Stimulated activated CD8-positive, alpha-beta memory T cell treated with anti-CD3 and anti-CD28 coated beads, Interleukin-15, amount 100 ng/mL, for 24 hours (primary cell): ENCODE measurements around the gene SLC39A11.
"Not testable (repeated sequence)": the region's sequence is repeated elsewhere in the genome, so short reads cannot be mapped to it uniquely, and the experiment has no call there.

ENCODE experiments used
- DNase-seq: peaks from one replicate; pipeline ENCODE4 v3.0.0-alpha.2; 2020; ENCODE audit warnings: low read depth

Gene SLC39A11

DNA sequence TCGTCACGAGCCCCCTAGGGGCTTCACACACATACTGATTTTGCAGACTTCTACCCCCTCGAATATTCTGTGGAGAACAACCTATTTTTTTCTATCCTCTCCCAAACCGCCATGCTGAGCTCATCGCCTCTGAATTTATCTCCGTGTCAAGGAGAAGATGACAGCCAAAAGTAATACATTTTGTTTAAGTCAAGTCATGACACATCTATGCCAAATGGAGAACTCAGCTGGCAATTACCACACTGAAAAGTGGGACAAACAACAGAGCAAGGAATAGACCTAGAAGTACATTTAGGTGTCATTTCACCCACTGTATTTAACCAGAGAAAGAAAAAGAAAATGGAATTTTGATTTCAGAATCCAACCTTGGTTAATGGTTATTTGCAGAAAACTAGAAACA lies 260.2 kb downstream of the SLC39A11 start:
- no peak for DNase-seq

DNA sequence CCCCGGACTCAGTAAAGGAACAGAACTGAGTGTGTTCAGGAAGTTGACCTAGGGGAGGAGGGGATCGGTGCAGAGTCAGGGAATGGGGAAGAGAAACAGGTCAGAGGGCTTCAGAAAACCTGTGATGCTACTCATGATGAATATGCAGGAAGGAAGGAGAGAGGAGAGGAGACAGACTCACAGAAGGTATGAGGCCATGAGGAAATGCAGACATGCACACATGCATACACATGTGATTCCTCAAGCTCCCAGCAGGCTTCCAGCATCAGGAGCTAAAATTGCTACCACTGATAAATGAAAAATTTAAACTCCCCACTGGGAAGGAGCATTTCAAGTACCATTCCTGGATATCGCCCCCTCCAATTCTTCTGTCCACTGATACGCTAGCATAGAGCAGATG lies 262.6 kb downstream of the SLC39A11 start:
- DNase-seq: no peak

DNA sequence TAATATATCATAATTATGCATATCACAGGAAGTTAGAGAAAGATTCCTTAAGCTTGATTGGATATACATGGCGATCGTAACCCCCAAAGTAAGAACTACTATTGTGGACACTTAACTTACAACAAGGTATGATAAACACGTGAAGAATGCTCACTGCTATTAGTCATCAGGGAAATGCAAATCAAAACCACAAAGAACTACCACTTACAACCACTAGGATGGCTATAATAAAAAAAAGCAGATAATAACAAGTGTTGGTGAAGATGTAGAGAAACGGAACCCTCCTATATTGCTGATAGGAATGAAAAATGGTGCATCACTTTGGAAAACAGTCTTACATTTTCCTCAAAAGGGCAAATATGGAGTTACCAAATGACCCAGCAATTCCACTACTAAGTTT lies 265.9 kb downstream of the SLC39A11 start:
- DNase-seq: no peak

DNA sequence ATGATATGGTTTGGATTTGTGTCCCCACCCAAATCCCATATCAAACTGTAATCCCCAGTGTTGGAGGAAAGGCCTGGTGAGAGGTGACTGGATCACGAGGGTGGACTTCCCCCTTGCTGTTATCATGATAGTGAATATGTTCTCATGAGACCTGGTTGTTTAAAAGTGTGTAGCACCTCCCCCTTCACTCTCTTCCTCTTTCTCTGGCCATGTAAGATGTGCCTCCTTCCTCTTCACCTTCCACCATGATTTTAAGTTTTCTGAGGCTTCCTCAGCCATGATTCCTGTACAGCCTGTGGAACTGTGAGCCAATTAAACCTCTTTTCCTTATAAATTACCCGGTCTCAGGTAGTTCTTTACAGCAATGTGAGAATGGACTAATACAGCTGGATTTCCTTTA lies 266.4 kb downstream of the SLC39A11 start:
- DNase-seq: not testable (repeated sequence)

DNA sequence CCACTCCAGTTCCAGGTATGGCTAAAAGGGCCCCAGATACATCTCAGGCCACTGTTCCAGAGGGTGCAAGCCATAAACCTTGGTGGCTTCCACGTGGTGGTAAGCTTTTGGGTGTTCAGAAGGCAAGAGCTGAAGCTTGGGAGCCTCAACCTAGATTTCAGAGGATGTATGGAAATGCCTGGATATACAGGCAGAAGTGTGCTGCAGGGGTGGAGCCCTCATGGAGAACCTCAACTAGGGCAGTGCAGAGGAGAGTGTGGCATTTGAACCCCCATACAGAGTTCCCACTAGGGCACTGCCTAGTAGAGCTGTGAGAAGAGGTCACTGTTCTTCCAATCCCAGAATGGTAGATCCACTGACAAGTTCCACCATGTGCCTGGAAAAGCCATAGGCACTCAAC lies 267.3 kb downstream of the SLC39A11 start:
- DNase-seq: no peak

DNA sequence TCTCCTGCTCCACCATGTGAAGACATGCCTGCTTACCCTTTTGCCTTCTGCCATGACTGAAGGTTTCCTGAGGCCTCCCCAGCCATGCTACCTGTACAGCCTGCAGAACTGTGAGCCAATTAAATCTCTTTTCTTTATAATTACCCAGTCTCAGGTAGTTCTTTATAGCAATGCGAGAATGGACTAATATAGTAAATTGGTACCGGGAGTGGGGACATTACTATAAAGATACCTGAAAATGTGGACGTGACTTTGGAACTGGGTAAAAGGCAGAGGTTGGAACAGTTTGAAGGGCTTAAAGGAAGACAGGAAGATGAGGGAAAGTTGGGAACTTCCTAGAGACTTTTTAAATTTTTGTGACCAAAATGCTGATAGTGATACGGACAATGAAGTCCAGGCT lies 268.2 kb downstream of the SLC39A11 start:
- DNase-seq: not testable (repeated sequence)

DNA sequence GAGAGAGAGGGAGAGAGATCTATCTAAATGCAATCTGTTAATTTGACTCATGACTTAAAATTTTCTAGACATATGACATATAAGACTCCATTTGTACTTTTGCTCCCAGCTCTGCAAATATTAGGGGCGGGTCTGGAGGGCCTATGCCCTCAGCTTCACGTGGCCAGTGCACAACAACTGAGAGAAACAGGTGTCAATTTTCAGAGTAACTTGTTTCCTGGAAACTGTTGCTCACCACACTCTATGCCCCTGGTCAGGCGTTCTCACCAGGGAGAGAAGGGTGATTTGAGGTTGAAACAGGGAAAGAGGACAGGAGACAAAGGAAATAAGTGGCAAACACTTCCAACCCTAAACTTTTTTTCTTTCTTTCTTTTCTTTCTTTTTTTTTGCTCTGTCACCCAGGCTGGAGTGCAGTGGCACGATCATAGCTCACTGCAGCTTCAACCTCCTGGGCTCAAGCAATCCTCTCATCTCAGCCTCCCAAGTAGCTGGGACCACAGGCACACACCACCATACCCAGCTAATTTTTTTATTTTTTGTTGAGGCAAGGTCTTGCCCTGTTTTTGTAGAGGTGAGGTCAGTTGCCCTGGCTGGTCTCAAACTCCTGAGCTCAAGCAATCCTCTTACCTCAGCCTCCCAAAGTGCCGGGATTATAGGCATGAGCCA lies 270.0 kb downstream of the SLC39A11 start:
- DNase-seq: no peak

DNA sequence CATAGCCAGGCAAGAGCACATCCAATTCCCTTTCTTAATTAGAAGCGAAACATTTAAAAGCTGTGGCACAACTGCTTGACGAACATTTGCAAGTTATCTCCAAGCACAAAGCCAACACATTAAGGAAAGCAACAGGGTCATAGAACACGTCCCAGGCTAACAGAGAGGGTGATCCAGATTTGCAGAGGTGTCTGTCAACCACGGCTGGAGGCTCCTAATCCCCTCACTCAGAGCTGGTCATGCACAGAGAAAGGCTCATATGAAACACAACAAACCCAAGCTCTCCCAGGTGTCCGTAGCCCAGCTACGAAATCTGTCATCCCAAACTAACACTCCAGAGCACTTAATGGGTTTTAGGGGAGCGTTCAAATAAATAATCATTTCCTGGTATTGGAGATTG lies 276.1 kb downstream of the SLC39A11 start:
- DNase-seq: no peak

DNA sequence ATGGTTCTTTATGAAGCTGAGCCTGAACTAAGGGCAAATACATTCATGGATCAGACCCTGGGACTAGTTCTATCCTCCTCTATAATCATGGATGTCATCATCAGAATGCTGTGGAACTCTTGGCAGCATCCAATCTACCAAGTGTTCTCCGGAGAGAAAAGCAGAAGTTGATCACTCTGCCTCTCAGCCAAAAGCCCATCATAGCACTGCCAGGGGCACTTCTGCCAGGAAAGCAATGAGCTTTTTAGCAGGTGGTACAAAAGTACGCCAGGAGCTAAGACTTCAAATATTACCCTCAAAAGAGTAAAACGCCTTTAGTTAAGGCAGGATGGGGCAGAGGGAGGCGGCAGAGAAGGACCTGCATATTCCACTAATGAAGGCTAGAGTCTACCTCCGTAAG lies 279.0 kb downstream of the SLC39A11 start:
- no peak for DNase-seq

DNA sequence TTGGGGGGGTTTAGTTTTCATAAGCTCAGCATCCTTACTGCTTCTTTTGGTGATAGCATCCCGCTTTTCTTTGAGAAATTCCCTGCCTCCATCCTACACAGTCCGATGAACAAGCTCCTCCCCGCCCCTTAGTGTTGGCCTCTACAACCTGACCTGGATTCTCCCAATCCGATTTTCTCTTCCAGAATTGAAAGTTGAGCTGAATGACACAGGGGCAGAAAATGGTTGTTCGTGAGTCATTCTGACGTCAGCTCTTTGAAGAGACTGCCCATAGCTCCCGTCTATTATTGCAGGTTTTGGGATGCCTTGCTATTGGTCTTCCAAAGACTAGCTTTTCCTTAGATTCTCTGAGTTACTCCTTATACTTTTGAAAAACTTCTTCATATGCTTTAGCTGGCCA lies 279.7 kb downstream of the SLC39A11 start:
- DNase-seq: no peak

DNA sequence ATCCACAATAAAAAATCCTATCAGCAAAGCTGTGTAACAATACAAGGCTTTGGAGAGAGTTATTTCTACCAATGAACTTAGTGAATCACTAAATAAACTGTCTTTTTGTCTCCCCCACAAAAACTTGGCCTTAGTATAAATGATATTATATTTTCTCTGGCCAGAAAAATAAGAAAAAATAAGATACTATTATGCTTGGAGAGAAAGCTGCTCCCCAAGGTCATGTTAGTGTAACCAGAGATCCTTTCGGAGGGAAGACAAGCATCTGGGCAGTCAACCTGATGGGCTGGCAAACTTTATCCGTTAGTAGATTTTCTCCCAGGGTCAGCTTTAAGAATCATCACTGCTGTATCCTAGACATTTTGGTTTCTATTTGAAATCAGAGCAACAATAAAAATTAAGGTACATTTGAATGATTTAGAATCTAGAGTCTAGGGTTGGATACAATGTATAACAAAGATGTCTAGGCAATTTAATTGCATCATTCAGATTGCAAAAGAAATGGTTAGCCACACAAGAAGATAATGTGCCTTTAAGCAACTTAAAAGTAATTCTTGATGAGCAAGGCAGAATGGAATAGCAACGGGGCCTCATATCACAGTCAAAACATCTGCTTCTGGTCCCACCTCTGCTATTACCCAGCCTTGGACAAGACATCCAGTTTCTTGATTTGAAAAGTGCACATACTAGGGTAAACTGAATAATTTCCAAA lies 280.4 kb downstream of the SLC39A11 start:
- DNase-seq: no peak

DNA sequence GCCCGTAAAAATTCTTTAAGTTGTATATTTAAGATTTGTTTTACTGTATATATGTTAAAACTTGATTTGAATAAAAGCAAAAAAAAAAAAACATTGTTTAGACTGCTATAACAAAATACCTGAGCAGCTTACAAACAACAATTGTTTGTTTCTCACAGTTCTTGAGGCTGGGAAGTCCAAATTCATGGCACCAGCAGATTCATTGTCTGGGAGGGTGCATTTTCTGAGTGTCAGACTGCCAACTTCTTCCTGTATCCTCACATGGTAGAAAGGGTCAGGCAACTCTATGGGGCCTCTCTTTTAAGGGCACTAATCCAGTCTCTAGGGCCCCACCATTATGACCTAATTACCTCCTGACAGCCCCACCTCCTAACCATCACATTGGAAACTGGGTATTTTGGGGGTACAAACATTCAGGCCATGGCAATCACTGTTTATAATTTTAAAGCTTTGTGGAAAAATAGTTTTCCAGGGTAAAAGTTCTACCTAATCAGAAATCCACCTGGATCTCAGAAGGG lies 281.4 kb downstream of the SLC39A11 start:
- no peak for DNase-seq

DNA sequence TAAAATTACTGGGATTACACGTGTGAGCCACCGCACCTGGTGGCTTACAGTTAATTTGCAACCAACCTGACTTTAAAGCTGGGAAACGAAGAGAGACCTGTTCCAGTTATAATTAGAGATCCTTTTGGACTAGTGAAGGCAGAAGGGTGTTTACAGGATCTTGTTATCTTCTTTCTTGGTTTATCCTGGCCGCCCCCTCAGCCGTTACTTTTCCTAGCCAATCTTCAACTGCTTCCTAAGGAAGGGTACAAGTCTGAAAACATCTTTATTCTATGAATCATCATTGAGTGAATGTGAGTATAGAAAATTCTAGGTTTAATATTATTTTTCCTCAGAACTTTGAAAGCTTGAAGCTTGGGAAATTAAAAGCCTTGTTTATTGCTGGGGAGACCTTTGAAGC lies 286.5 kb downstream of the SLC39A11 start:
- DNase-seq: no peak

DNA sequence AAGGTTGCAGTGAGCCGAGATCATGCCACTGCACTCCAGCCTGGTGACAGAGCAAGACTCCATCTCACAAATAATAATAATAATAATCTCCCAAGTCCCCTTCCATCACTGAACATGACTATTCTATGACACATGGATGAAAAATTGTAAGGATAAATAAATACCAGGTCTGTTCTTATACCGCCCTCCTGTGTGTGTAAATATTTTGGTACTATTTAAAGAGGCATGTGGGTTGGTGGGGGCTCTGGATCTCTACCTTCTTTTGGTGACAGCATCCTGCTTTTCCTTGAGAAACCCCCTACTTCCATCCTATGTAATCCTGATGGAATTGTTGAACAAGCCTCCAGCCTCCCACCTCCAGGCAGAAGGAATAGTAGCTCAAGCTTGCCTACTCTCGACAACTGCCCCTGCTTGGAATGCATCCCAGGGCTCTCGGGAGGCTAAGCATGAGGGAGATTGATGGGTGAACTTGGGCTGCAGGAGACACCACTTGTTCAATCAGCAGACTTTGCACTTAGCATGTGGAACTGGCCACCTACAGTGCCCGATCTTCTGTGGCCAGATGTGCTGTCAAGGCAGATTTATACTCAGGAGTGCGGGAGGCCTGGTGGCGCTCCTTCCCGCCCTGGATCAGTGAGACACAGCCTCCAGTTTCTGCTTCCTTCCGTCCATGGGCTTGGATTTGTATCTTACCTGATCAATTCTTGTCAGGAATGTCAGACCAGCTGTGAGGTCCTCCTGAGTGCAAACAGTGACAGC lies 287.4 kb downstream of the SLC39A11 start:
- DNase-seq: no peak

DNA sequence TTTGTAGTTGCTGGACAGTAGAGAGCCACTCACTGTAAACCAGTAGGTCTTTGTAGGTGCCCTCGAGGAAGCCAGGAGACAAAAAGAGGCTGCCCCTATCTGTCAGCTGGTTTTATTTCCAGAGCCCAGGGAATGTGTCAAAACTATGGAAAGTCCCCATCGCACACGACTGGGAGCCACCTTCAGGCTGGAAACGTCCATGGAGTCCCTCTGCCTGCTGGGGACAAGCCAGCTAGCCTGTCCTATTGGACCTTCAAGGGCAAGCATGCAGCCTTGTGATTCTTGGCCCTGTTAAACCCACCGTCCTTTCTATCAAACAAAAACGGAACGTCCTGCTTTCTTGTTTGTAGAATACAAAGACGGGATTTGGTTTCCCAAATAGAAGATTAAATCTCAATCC lies 289.8 kb downstream of the SLC39A11 start:
- DNase-seq: no peak

DNA sequence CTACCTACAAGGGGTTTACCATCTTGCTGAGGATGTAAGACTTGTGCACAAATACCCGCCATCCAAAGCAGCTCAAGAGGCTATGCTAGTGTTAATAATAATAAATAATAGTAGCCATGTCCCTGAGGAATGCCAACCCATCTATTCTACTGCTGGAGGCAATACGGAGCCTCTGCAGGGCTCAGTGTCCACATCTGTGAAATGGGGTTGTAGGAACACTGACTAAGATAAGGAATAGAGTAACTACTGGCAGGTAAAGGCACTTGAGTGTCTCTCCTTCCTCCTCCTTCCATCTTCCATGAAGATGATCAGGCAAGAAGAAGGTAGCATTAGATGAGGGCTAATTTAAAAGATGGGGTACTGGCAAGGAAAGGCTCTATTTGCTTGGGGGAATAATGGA lies 295.3 kb downstream of the SLC39A11 start:
- no peak for DNase-seq

DNA sequence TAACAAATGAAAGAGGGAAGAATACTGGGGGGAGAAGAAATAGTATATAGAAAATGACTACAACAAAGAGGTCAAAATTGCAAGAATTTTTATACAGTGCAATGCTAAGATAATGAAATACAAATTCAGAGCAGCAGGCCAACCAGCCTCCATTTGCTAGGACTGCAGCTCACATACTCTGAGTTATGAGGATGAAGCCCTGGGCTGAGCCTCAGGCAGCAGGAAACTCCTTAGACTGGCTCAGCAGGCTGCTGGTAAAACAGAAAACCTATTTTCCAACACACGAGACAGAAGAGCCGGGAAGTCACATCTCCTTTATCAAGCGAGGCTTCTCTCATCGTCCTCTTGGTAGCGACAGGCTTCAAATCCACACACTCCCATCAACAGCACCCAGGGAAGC lies 296.5 kb downstream of the SLC39A11 start:
- no peak for DNase-seq

DNA sequence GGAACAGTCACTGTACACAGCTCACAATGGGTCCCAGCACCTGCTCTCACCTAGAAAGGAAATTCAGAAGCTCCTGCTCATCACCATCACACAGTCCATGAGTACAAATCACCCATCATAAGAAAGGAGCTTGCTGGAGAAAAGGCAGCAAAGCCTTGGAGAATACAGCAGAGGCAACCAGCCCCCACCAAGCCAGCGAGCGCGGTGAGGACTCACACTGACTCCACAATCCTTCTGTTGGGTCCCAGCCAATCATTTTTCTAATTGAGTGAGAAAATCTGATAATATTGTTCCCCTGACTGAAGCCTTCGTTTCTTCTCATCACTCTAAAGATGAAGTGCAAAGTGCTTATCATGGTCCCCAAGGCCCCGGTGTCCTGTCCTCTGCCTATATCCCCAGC lies 298.3 kb downstream of the SLC39A11 start:
- DNase-seq: no peak

DNA sequence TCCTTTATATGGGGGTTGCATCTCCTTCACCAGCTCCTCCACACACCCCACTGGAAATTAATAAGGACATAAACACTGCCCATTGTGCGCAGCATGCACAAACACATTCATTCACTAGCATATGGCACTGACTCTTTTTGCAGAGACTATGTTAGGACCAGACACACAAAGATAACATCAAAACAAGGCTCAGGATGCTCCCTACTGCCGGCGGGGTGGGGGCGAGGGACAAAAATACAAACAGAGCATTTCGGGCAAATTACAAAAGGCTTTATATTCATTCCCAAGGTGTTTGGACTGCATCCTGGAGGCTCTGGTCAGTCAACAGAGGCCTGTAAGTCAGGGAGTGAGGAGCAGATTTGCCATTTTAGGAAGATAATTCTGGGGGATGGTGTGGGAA lies 299.7 kb downstream of the SLC39A11 start:
- no peak for DNase-seq

DNA sequence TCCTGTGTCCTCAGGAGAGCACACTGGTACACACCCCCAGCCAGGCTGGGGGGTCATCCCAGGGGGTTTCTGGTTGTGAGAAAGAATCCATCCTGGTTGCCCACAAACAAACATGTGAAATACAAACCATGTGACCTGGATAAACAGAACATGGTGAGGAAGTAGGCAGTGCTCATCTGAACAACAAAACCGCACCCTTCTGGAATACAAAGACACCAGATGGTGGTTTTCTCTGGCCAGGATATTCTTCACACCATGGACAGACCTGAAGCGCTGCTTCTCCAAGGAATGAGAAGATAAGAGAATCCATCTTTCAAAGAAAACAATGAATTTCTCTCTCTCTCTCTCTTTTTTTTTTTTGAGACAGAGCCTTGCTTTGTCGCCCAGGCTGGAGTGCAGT lies 302.3 kb downstream of the SLC39A11 start:
- DNase-seq: no peak

DNA sequence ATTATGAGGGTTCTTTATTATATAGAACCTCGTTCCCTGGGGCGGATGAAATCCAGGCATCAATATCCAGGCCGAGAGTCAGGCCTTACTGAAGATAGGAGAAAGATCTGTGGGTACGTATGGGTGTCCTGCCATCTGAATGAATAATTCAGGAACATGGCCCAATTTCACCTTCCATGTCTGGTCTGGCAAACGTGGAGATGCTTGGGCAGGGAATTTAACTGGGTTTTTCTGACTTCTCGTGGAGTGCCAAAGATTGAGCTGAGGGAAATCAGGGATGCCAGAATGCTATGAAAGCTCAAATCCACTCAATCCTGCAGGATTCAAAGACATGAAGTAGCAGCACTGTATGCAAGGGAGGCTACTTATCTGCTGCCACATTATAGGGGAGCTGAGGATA lies 302.8 kb downstream of the SLC39A11 start:
- DNase-seq: no peak

DNA sequence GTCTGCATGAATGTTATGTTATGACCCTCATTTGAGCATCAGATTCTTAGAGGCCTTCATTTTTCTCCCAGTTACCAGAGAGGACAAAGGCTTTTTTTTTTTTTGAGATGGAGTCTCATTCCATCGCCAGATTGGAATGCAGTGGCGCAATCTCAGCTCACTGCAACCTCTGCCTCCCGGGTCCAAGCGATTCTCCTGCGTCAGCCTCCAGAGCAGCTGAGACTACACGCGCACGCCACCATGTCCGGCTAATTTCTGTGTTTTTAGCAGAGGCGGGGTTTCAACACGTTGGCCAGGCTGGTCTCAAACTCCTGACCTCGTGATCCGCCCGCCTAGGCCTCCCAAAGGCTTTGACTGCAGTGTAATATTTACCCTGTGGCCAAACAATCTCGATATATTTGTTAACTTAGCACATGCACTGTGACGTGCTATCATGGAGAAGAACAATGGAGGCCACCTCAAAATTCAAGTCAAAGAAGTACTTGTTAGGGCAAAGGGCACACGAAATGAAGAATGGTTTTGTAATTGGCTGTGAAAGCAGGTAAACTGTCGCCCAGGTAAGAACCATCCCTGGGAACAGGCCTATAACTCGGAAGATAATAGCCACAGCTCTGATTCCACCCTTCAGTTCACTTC lies 303.4 kb downstream of the SLC39A11 start:
- DNase-seq: no peak

DNA sequence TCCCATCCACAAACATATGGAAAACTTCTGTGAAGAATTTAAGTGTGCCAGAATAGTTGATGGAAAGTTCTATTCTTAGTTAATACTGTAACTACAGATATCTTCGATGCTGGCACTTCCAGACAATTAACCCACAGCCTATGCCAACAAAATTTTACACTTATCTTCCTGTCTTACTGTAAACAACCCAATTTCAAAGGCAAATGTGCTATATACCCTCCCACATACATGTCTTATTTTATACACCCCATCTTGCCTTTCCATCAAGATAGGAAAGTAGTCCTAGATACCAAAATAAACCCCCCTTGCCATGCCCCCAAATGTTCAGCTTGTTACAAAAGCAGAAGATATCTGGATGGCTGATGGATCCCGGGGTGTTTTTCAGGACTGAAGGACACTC lies 306.3 kb downstream of the SLC39A11 start:
- DNase-seq: no peak
